ENCODE data around the gene ELK3. TPM values are rescaled to one million over a fixed set of nuclear protein-coding genes. Genes with fewer than 3 reads are reported as not detected.

Gene ELK3
- total RNA-seq, 1 donor = 24.6 TPM

- no peak for TF ChIP-seq CTCF (IDR thresholded peaks at IDR 0.05; ENCODE audit: insufficient read depth, low read depth, low read length)
- DNase-seq (ENCODE audit: low read depth) = no peak
- no peak overlapping the region for H3K4me3 ChIP-seq (ENCODE audit: low read depth, low read length)
These were observed 66.1 kb downstream of the ELK3 start for GRCh38 chr12:96260231-96260630.

- no peak for TF ChIP-seq CTCF (IDR thresholded peaks at IDR 0.05; ENCODE audit: insufficient read depth, low read depth, low read length)
- DNase-seq (ENCODE audit: low read depth) = no peak
- H3K4me3 ChIP-seq (ENCODE audit: low read depth, low read length) = no peak overlapping the region
These were observed 66.5 kb downstream of the ELK3 start for GRCh38 chr12:96260644-96261043.

- TF ChIP-seq CTCF (IDR thresholded peaks at IDR 0.05; ENCODE audit: insufficient read depth, low read depth, low read length) = no peak
- DNase-seq (ENCODE audit: low read depth) = no peak
- H3K4me3 ChIP-seq (ENCODE audit: low read depth, low read length) = no peak overlapping the region
These were observed 67.4 kb downstream of the ELK3 start for GRCh38 chr12:96261557-96261956.

GRCh38 chr12:96263449-96263902 is 69.3 kb downstream of the ELK3 start:
- H3K4me3 ChIP-seq (ENCODE audit: low read depth, low read length) = no peak overlapping the region
- DNase-seq (ENCODE audit: low read depth) = no peak
- TF ChIP-seq CTCF (IDR thresholded peaks at IDR 0.05; ENCODE audit: insufficient read depth, low read depth, low read length) = no peak

- DNase-seq (ENCODE audit: low read depth) = no peak
- TF ChIP-seq CTCF (IDR thresholded peaks at IDR 0.05; ENCODE audit: insufficient read depth, low read depth, low read length) = no peak
- H3K4me3 ChIP-seq (ENCODE audit: low read depth, low read length) = no peak overlapping the region
These were observed 71.2 kb downstream of the ELK3 start for GRCh38 chr12:96265400-96265799.

- no peak overlapping the region for H3K4me3 ChIP-seq (ENCODE audit: low read depth, low read length)
- DNase-seq (ENCODE audit: low read depth) = no peak
- no peak for TF ChIP-seq CTCF (IDR thresholded peaks at IDR 0.05; ENCODE audit: insufficient read depth, low read depth, low read length)
These were observed 71.7 kb downstream of the ELK3 start for GRCh38 chr12:96265836-96266235.

- TF ChIP-seq CTCF (IDR thresholded peaks at IDR 0.05; ENCODE audit: insufficient read depth, low read depth, low read length) = no peak
- no peak for DNase-seq (ENCODE audit: low read depth)
These were observed 72.1 kb downstream of the ELK3 start for GRCh38 chr12:96266238-96266637.

More at GRCh38 chr12:96266238-96266637, 72.1 kb downstream of the ELK3 start:
- no peak overlapping the region for H3K4me3 ChIP-seq (ENCODE audit: low read depth, low read length)
